Right ventricle myocardium superior (tissue), 1 donor: ENCODE data around the gene PNPT1. TPM values are rescaled to one million over a fixed set of nuclear protein-coding genes. Genes with fewer than 3 reads are reported as not detected.
"Not testable (repeated sequence)": the region's sequence is repeated elsewhere in the genome, so short reads cannot be mapped to it uniquely, and the experiment has no call there.

ENCODE experiments used
- ATAC-seq: fragments of 200-7000 bp; cut with Tn5 transposase; one replicate; pipeline ENCODE4 v1.9.1; 2020; ENCODE audit warnings: mild to moderate bottlenecking; ENCODE audit not compliant: poor library complexity
- DNase-seq: peaks from one replicate; pipeline ENCODE4 v3.0.0-alpha.2; 2020
- intact Hi-C: fragments of 100-400 bp; cut with DNase I; formaldehyde crosslinking; loops from one replicate; pipeline ENCODE4 v1.11.2; 2022
- total RNA-seq: library from RNA; stranded (reverse); fragmentation: NEBNext Ultra II Directional; extraction: Animal tissue kit (Norgen Biotek cat#: 25700); gene quantifications from one replicate; pipeline ENCODE4 v1.2.1, GENCODE V29; 2021
- donor health status: DM: no; HTN: yes; CAD: no; lungs with severe emphysema.

Gene PNPT1
- total RNA-seq, 1 donor from 2014 or later, result 31.5 TPM

DNA sequence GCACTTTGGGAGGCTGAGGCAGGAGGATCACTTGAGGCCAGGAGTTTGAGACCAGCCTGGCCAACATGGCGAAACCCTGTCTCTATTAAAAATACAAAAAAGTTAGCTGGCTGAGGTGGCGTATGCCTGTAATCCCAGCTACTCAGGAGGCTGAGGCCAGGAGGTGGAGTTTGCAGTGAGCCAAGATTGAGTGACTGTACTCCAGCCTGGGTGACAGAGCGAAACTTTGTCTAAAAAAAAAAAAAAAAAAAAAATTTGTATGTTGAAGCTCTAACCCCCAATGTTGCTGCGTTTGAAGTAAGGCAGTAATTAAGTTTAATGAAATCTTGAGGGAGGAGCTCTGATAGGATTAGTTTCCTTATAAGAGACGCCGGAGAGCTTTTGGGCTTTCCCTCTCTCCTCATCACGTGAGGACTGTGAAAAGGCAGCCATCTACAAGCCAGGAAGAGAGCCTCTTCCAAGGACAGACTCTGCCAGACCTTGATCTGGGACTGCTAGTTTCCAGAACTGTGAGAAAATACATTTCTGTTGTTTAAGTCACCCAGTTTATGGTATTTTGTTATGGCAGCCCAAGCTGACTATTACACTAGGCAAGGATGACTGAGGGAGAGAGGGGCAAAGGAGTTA lies 11.5 kb upstream of the PNPT1 start:
- ATAC-seq (no peak), DNase-seq (no peak)
- intact Hi-C loops, result no loop called here

DNA sequence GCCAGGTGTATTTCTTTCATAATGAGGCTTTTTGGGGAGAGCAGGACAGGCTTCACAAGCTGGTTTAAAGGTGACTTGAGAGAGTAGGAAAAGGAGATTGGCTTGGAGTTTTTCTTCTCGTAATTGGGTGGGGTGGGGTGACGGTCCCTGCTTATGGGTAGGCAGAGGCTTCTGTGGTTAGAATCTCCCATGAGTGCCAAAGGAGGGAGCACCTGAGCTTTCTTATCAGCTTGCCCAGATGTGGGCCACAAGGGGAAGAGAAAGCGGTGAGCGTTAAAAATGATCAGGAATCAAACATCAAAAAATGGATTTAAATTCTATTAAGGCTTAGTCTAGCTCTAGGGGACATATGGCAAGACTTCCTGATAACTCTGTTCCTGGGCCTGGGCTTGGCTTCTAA lies 9.7 kb upstream of the PNPT1 start:
- intact Hi-C loops, result no loop called here
- ATAC-seq (no peak), DNase-seq (no peak)

DNA sequence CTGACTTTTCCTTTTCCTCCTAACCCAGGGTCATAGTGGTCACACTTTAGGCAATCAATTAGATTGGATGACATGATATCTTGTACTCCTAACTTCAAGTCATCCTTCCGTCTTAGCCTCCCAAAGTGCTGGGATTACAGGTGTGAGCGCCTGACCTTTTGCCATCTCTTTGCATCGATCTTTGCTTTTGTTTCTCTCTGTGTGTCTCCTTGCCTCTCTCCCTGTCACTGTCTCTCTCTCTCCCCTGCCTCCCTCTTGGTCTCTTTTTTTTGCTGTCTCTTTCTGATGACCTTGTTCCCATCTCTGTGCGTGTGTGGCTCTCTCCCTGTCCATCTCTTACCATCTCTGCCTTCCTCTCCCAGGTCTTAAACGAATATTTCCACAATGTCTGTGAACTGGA lies 904 bp downstream of the PNPT1 start:
- DNase-seq, ATAC-seq, intact Hi-C loops: not testable (repeated sequence)

DNA sequence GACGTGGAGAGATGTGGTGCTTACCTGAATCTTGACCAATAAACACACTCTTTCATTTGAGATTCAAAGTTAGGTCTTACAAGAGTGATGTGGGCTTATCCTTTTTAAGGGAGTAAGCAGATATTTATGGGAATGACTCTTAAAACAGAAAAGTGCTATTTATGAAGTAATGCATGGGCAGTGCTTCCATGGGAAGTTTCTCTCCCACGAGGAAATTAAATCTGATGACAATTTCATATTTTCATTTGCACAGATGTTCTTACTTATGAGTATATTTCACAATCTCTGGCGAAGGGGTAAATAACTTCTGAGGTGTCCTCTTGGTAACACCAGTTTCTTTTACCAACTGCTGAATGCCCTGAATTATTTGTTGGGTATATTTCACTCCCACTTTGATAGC lies 21.0 kb downstream of the PNPT1 start:
- ATAC-seq, result no peak
- intact Hi-C loops, result no loop called here
- DNase-seq, result no peak

DNA sequence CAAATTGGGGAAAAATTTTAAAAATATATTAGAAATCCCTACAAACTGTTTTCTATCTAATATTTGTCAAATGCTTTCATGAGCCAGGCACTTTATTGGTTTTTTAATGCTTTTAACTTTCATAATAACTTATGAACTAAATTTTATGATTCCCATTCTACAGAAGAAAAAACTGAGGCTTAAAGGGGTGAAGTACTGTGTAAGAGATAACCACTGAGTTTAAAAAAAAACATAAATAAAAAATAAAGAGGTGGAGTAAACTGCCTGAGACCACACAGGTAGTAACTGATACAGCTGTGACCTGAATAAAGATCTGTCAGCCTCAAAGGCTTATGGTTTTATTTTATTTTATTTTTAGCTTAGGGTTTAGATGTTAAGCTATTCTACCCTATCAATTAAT lies 24.7 kb downstream of the PNPT1 start:
- ATAC-seq (no peak), DNase-seq (no peak)
- intact Hi-C loops, result no loop called here

DNA sequence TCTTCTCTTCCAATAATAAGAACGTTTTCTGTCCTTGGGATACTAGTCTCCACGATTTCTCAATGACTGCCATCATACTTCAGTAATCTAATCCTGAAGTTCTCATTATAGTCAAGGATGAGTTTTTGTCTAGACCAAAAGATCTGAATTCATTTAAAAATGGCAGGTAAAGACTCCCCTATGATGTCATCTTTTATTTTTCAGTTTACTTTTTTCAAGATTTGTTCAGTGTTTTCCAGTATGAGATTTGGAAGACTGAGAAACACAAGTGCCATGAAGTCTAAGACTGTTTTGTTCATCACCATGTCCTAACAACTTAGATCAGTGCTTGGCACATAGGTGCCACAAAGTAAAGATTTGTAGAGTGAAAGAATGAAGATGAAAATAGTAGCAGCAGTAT lies 40.4 kb downstream of the PNPT1 start:
- DNase-seq, result no peak
- intact Hi-C loops, result no loop called here
- ATAC-seq, result no peak

DNA sequence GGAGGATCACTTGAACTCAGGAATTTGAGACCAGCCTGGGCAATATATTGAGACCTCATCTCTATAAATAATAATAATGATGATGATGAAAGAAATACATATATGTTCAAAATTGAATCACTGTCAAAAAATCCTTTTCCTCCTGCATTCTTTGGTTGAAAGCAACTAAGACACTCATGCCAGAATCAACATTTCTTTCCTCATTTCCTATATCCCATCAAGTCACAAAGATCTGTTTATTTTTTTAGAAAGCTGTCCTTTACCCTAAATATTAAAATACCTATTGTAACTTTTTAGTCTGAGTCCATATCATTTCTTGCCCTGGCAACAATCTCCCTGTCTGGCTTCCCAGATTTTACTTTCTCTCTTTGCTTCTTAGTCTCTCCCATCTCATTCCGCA lies 44.4 kb downstream of the PNPT1 start:
- ATAC-seq, result no peak
- intact Hi-C loops, result no loop called here
- no peak for DNase-seq

DNA sequence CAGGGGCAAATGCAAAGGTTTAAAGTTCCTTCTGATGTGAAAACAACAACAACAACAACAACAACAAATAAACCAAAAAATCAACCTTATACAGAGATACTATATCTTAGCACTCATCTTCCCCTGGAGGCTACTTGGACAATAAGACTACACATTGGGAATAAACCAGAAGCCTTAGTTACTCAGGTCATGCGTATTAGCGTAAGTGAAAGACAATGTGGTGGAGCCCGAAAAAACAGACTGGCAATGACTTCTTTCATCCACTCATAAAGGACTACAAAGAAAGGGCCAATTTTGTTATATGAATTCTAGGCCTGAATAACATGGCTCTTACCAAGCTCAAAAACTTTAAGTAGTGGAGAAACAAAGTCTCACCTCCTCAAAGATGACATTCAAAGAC lies 56.8 kb downstream of the PNPT1 start:
- DNase-seq (no peak), ATAC-seq (no peak)
- intact Hi-C loops, result no loop called here

DNA sequence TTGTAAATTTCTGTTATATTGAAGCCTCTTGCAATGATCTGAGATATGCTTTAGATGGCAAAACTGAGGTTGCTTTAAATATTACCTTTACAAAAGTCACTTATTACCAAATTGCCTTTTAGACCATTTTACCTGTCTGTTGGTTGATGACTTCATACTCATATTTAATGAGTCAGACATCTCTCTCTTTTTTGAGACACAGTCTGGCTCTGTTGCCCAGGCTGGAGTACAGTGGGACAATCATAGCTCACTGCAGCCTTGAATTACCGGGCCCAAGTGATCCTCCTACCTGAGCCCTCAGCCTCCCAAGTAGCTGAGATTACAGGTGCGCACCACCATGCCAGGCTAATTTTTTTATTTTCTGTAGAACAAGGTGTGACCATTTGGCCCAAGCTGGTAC lies 64.7 kb downstream of the PNPT1 start:
- no peak for ATAC-seq
- no peak for DNase-seq
- intact Hi-C loops, result no loop called here

DNA sequence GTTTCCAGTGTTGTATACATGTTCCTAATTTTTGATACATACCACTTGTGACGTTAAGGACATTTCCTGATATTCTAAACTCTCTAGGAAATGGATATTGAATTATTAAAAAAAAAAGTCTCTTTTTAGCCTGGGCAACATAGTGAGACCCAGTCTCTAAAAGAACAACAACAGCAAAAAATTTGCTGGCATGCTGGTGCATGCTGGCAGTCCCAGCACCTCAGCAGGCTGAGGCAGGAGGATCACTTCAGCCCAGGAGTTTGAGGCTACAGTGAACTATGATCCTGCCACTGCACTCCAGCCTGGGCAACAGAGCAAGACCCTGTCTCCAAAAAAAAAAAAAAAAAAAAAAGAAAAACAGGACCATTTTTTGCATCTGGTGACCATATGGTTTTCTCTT lies 65.7 kb downstream of the PNPT1 start:
- ATAC-seq, result no peak
- intact Hi-C loops, result no loop called here
- no peak for DNase-seq

DNA sequence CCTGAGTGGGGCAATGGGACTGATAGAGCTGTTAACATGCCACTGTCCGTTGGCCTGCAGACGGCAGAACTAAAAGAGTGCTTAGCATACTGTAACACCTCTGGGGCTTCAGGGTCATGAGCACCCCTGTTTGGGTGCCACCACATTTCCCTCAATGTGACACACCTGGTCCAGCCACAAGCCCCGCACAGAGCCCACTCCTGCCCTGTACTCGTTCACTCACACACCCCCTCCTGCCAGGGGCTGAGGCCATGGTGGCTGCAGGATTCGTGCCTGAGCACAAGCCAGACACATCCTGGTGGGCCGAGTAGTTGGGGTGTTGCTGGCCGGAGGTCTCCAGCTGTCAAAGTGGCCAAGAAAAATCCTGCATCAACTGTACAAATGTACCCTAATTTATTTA lies 71.8 kb downstream of the PNPT1 start:
- DNase-seq (no peak), ATAC-seq (no peak)
- intact Hi-C loops, result no loop called here

DNA sequence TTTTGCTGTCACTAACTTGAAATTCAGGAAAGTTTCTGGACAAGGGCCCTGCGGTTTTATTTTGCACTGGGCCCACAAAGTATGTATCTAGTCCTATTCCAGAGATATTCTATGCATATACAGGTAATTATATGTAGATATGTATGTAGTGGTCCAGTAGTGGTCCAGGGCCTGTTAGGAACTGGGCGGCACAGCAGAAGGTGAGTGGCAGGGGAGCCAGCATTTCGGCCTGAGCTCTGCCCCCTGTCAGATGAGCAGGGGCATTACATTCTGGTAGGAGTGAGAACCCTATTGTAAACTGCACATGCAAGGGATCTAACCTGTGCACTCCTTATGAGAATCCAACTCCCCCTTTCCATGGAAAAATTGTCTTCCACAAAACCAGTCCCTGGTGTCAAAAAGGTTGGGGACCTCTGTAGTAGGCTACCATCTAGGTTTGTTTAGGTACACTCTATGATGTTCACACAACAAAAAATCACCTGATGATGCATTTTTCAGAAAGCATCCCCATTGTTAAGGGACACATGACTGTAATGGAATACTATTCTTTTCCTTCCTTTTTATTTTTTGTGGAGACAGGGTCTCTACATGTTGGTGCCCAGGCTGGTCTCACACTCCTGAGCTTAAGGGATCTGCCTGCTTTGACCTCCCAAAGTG lies 73.4 kb downstream of the PNPT1 start:
- intact Hi-C loops, result no loop called here
- ATAC-seq (no peak), DNase-seq (no peak)

DNA sequence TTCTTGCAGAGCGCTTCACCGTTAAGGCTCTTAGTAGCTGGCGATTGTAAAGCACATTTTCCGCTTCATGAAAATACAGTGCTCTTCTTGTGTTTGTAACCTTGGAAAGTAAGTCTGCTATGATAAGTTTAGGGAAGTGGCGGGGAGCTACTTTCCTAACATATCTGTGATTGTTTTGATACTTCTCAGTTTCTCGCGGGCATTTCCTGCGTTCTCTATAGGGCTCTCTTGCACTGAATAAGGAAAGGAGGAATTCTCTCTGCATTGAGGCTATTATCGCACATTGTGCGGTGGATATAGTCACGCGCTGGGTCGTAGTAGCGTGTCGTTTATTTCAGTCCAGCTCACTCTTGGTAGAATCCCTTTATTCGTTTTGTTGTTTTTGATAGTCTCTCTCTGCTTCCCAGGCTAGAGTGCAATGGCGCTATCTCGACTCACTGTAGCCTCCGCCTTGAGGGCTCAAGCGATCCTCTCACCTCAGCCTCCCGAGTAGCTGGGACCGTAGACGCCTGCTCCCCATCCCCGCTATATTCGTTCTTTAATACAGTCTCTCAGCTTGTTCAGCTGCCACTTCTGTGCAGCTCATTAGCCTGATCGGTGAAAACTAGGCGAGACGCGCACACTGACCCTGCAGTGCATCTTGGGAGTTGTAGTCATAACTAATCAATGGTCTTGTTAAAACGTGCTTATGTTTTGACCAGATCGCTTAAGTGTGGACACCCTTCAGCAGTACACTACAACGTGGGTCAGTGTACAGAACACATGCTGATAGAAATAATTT lies 75.2 kb downstream of the PNPT1 start:
- DNase-seq (peak; percentile 62), ATAC-seq (peak; percentile 56)
- intact Hi-C loops, result no loop called here

DNA sequence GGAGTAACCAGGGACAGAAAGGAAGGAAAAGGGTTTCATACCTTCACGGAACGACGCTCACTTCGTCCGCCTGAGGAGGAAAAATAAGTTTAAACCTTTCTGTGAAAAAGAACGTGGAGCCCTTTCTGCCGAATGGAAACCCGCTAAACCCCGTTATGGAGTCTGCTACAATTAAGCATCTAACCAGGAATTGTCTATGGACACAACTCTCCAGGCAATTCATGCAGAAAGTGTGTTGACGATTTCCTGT lies 75.7 kb downstream of the PNPT1 start:
- DNase-seq (no peak), ATAC-seq (no peak)
- intact Hi-C loops, result no loop called here

DNA sequence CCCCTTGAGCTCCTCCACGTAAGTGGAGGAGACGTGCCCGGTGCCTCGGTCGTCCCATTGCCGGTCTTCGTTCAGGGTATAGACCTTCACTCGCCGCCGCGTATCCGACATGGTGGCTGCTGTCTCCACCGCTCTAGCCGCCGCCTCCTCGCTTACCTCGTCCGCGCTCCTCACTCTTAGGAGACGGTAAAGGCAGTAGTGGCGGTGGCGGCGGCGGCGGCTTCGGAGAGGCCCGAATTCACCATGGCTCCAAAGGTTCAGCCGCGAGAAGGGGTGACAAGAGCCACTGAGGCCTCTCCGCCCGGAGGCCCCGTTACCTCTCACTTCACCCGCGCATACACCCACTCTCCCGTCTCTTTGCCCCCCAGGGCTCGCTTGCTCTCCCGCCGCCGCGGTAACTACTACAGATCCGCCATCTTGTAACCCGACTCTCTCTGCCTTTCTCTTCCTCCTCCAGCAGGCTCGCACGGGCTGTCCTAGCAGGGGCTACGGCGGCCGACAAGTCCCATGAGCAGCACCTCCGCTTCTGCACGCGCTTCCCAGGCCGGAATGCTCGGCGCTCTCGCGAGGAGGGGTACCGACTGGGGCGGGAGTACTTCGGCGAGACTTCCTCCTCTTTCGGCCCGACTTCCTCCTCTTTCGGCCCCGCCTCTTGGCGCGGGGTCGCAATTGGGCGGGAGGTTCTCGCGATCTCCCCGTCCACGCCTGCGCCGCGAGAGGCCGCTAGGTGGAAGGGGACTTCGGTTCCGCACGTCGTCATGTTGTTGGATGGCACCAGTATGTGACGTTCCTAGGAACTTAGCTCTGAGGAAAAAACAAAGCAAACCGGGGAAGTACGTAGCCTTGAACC lies 76.2 kb downstream of the PNPT1 start, which contains the start of gene PPP4R3B:
Gene PPP4R3B, minus strand, starts transcription at position 448 of the 850 bp plus-strand sequence. Its CDS starts 337 bp downstream, at position 111.
- peak; percentile 96 for ATAC-seq
- peak; percentile 99 for DNase-seq
- intact Hi-C loops, result no loop called here

DNA sequence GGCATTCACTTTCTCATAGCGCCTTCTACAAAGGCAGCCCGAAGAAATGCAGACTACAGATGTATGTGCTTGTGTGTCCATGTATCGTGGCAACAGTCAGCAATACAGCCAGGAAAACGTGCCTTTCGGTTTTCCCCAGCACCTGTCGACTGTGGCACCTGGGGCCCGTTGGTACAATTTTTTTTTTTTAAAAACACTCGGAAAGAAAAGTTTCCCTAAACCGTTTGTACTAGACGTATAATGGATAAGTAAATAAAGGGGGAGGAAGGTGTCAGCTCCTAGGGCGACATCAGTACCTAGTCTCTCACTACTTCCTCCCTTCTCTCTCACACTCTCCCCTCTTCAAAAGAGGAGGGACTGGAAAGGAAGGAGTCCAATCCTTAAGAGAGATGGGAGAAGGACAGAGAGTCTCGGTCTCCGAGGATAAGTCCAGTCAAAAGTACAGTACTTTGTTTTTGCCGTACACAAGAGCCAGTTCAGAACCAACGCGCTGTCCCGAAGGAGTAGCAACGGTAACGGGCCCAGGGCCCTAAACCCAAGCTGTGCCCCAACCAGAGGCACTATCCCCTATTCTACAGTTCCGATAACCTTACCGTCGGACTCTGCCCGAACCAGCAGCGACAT lies 77.0 kb downstream of the PNPT1 start:
- peak; percentile 3 for ATAC-seq
- DNase-seq, result no peak
- intact Hi-C loops, result no loop called here

DNA sequence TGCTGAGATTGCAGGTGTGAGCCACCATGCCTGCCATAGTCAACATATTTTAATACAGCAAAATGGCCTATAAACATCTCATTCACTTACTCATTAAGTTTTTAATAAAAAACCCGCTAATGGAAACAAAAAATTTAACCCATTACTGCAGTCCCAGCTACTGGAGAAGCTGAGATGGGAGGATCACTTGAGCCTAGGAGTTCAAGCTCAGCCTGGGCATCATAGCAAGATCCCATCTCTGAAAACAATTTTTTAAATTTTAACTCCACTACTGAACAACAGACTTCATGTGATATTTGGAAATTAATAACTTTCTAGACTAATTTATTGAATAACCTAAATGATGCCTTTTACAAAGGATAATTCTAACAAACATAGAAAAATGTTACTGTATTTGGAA lies 81.6 kb downstream of the PNPT1 start:
- ATAC-seq (no peak), DNase-seq (no peak)
- intact Hi-C loops, result no loop called here

DNA sequence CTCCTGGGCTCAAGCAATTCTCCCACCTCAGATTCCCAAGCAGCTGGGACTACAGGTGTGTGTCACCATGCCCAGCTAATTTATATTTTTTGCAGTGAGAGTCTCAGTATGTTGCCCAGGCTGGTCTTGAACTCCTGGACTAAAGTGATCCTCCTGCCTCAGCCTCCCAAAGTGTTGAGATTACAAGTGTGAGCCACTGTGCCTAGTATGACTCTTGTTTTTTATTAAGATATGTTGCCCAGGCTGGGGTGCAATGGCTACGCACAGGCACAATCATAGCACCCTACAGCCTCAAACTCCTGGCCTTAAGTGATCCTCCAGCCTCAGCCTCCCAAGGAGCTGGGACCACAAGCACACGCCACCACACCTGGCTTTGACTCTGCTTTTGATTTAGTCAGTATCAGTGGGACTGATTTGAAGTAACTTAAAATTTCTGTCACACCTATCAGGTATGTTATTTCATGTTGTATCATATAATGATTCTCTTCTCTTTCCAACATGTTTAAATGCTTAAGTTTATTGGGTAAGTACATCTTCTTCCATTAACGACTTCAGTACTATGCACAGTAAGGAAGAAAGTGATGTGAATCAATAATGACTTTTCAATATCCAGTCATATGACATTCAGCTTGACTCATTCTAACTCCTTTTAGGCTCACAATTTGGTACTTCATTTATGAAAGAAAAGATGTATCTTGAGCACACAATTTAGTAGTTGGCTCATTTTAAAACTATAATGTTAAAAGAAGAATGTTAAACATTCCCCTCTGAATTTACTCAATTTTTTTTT lies 82.5 kb downstream of the PNPT1 start:
- intact Hi-C loops, result no loop called here
- ATAC-seq (no peak), DNase-seq (no peak)
